HG02870 (cell line): ENCODE measurements around the gene SLC3A2.

Source experiments
- ATAC-seq: cut with Tn5 transposase; IDR thresholded peaks from one replicate; pipeline ENCODE4 v1.9.1; 2021; ENCODE audit warnings: mild to moderate bottlenecking, moderate library complexity; ENCODE audit not compliant: unreplicated experiment

Gene SLC3A2

DNA sequence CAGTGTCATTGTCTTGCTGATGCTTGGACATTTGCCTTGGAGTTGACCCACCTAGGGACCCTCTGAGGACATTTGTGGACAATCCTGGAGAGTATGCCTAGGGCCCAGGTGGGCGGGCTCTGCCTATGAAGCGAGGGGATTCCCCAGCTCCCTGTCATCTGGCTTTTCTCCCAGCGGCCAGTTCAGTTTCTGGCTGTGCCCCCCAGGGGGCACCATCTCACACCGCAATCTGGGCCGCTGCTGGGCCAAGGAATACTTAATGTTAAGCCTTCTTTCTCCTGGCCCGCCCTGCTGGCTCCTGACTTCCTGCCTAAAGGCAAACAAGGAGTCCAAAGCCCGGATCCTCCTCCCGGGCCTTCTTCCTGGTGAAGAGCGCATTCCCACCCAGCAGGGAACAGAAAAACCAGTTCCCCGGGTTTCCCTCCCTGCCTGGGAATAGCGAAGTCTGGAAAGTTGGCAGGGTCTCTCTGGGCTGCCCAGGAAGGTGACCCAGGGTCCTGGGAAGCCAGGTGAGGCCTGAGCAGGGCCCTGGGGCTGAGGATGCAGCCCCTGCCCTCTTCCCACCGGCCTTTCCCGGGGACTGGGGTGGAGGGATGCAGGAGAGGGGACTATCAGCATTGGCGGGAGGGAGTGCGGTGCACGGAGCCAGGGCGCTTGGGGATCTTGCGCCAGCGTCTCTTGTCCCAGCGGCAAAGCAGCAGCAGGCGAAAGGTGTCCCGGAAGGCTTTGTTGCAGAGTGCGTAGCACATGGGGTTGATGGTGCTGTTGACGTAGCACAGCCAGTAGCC lies 28.6 kb downstream of the SLC3A2 start:
- ATAC-seq, result no peak

DNA sequence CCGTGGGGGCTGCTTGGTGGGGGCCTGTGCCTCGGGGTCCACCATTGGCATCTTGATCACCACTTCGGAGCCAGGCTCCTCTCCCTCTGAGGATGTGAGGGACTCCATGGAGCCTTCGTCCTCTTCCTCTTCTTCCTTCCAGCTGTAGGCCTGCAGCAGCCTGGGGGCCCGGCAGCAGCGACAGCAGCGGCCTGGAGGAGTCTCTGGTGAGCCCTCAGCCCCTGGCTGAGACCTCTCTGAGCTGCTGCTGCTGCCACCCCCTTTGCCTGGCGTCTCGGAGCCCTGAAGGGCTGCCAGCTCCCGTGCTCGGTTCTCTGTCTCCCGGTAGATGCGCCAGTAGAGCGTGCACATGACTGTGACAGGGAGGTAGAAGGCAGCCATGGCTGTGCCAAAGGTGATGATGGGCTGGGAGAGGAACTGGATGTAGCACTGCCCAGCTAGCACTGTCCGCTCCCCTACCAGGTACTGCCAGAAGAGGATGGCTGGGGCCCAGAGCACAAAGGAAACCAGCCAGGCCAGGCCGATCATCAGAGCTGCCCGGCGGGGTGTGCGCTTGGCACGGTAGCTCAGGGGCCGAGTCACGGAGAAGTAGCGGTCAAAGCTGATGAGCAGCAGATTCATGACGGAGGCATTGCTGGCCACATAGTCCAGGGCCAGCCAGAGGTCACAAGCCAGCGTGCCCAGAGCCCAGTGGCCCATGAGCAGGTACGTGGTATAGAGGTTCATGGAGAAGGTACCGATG lies 29.6 kb downstream of the SLC3A2 start:
- ATAC-seq, result no peak

DNA sequence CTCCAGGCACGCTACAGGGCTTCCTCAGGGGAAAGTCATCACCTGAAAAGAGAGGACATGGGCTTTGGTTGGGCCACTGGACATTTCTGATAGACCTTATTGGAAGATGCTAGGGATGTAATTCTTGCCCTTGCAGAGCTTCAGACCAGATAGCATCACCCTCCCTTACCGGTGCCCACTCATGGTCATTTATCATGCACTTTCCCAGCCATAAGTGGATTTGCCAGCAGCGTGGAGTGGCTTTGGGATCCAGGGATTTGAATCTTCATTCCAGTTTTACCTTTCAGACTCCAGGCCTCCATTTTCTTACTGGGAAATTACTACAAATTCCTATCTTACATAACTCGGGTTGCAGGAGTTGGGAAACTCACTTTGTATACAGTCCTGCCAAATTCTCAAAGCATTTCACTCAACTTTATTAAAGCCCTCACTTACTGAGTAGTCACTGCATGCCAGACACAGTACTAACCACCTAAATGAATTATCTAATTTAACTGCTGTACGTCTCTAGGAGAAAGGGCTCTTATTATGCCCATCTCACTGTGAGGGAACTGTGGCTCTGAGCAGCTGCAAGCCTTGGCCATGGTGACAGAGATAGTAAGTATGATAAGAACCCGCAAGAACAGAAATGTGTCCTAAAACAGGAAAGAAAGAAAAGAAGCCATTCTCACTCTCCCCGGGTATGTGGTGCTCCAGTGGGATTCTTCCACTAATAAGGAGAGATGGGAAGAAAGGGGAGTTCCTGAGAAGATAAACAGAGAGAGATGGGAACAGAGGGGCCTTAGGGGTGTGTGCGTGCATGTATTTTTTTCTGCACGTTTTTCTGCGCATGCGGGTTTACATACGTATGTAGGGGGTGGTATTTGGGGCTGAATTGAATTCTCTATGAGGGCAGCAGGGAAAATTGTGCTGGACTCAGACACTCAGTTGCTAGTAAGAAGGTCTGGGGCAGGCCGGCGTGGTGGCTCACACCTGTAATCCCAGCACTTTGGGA lies 30.7 kb downstream of the SLC3A2 start:
- ATAC-seq, result no peak

GRCh38 chr11:62912268-62912667 lies 31.6 kb downstream of the SLC3A2 start:
- no peak for ATAC-seq

DNA sequence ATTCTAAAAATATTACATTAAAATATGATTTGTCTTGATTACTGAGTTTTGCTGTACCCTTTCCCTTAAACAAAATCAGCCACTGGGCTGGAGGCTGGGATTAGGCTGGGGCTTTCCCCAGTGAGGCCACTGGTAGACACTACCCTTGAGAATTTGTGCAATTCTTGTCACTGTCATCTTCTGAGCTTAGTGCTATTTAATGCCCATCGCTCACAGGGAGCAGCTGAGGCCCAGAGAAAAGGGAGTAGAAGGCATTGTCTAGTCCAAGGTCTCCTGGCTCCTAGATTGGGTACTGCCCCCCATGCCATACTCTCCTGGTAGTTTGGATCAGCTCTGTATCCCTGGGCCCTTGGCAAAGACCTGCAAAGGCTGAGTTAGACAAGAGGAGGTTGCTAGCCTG lies 33.7 kb downstream of the SLC3A2 start:
- no peak for ATAC-seq

DNA sequence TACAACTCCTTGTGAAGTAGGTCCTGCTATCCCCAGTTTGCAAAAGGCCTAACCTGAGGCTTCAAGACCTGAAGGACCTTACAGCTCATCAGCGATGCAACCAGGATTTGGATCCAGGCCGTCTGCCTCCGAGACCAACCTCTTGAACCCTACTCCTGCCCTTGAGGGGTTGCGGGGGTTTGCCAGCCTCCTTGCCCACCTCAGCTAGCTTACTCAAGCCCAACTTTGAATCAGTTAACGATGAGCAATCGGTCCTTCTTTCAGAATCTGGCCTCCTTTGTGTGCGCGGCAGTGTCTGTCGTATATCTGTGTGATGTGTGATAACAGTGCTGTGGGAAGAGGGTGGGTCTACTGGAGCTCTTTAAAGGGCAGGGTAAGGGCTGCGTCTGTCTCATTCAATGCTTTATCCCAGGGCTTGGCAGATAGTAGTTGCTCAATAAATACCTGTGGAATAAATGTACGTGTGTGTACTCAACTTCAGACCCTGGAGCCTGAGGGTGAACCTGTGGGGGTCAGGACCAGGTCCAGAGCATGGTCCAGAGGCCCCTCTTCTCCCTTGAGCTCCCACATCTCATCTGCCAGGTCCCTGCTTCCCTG lies 37.3 kb downstream of the SLC3A2 start:
- ATAC-seq, result no peak

GRCh38 chr11:62918531-62918930 lies 37.8 kb downstream of the SLC3A2 start:
- no peak for ATAC-seq

GRCh38 chr11:62919476-62919875 lies 38.8 kb downstream of the SLC3A2 start:
- no peak for ATAC-seq

- ATAC-seq, result no peak
Measured at GRCh38 chr11:62919898-62920640, 39.4 kb downstream of the SLC3A2 start.

DNA sequence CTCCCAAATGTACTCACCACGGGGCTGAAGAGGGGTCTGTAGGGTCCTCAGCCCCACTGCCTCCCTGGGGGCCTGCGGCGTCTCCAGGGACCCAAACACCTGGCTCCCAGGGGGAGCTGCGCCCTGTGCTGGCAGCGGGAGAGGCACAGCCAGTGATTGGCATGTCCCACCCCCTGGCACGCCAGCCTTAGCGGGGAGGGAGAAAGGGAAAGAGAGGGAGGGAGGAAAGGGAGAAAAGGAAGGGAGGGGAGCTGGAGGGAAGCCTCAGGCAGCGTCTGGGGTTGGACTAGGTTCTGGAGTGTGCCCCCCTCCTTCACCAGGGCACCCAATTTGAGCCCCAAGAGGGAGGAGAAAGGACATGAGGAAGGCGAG lies 40.5 kb downstream of the SLC3A2 start, which contains the start of gene CHRM1:
TSS of gene CHRM1 (minus strand) at position 163 of the 372 bp plus-strand sequence. CDS start 10,263 bp downstream, outside the sequence.
- no peak for ATAC-seq

DNA sequence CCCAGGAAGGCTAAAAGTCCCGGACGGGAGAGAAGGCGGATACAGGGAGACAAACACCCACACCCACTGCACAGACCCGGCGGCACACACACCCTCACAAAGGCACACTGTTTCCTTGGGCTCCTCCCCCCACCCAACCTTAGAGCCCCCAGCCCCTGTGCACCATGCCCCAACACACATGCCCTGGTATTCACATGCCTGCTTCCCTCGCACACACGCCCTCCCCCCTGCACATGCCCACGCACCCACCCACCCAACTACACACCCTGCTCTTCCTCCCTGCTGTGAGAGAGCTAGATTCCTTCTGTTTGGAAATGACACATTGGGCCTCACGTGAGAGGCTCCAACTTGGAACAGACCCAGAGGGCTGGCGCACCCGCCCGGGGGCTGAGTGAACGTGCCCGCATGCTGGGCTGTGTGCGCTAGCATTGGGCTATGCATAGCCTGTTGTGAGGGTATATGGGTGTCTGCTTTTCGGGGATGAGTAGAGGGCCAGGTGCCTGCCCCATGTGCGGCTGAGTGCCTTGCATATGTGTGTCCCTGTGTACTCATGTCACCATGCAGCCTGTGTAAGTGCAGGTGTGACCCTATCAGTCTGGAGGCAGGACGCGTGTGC lies 41.0 kb downstream of the SLC3A2 start:
- no peak for ATAC-seq

- no peak for ATAC-seq
Measured at GRCh38 chr11:62922189-62922589, 41.5 kb downstream of the SLC3A2 start.

GRCh38 chr11:62922653-62923431 lies 42.1 kb downstream of the SLC3A2 start:
- no peak for ATAC-seq

GRCh38 chr11:62923601-62924411 lies 43.1 kb downstream of the SLC3A2 start:
- ATAC-seq, result no peak

DNA sequence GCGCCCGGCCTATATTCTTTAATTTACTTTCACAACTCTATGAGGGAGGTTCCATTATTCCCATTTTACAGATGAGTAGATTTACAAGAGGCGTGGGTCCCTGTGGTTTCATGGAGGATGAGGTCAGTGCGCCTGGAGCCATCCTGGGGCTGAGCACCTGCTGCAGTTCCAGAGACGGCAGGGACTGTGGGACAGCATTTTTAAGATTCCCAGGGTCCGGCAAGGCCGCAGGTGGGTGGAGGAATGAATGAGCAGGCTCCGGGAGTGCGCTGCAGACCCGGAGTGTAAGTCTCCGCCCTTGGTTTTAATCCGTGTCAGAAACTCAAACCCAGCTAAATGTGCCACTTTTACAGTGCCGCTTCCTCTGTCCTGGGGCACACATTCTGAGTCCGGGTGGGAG lies 44.6 kb downstream of the SLC3A2 start:
- ATAC-seq, result no peak

DNA sequence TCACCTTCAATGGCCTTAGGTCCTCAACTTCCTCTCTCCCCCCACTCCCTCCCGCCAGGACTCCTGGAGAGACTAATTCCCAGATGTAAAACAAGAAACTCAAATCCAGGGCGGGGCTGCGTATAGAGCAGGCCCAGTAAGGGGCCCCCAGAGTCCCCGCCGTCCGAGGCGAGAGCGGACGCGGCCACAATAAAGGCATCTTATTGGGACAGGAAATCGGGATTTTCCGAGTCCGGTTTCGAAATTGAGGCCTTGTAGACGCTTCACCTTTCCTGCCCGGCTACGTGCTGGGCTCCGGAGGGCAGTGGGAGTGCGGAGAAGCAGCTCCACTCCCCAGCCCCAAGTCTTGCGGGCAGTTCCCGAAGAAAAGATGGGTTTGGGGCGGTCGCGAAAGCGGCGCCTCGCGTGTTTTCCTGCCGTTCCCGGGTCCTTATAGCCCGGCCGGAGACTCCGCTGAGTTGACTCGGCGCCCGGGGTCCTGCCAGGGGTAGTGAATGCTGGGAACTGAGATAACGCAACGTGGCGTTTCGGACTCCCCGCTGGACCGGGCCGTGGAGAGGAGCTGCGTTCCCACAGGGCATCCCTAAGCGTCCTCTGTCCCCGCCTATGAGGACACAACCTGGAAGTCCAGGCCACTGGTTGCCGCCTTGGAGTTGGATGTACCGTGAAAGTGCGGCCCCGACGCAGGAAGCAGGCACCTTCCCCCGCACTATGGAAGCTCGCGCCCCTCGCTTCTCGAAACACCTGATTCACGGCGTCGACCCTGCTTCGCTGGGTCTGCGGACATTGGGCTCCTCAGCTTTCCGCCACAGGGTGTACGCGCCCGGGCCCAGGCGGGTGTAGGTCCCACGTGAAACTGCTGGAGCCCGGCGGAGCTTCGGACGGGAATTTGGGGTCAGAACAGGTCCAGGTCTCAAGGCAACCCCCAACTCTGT lies 45.3 kb downstream of the SLC3A2 start:
- no peak for ATAC-seq
